ENCODE data around the gene TAF4B. TPM values are rescaled to one million over a fixed set of nuclear protein-coding genes. Genes with fewer than 3 reads are reported as not detected.

Gene TAF4B
- polyA plus RNA-seq, 1 of the 3 experiments (the other 2 are of a cell fraction), result 1.3 TPM

GRCh38 chr18:26415631-26416030 lies 189.4 kb downstream of the TAF4B start:
- Histone ChIP-seq H2AFZ (ENCODE audit: low read depth) (no peak overlapping the region), H3K36me3 (replicated peaks in 1 of 2; ENCODE audit: control insufficient read depth in 1 of 2, insufficient read depth in 2 of 2, low read length in 1 of 2) (no peaks in the 10 kb centered on the region), H3K9me3 (0 out of 2 replicates have a peak, but pooled peaks cover 6% of the 10 kb centered on the region), H3K9me2 (no peaks in the 10 kb centered on the region), H3K27ac (ENCODE audit: low read depth in 2 of 2, low read length in 1 of 2) (no peak overlapping the region), H3K27me3 (ENCODE audit: insufficient read depth) (no peaks in the 10 kb centered on the region), H3K4me1 (ENCODE audit: control insufficient read depth in 1 of 2, insufficient read depth in 2 of 2, low read depth in 1 of 2, low read length in 1 of 2) (peaks cover 0 to 6% of the 10 kb centered on the region in 2 experiments; a peak in 2 of 4 replicates), H3K4me2 (no peak overlapping the region), H3K9ac (no peak overlapping the region), H4K20me1 (ENCODE audit: insufficient read depth) (no peaks in the 10 kb centered on the region), H3F3A (replicated peaks; ENCODE audit: insufficient read depth) (no peaks in the 10 kb centered on the region), H3K79me2 (ENCODE audit: insufficient read depth) (no peaks in the 10 kb centered on the region), H3K4me3 (ENCODE audit: low read depth in 2 of 2, low read length in 1 of 2) (no peak overlapping the region)
- no peak for DNase-seq
- TF ChIP-seq PBX3 (IDR thresholded peaks at IDR 0.05), result no peak
- TF ChIP-seq EP300 (IDR thresholded peaks at IDR 0.05; ENCODE audit: borderline replicate concordance in 1 of 2, low read depth in 1 of 2, low read length in 1 of 2), result no peak
- no peak for TF ChIP-seq SIN3A (IDR thresholded peaks at IDR 0.05; ENCODE audit: borderline replicate concordance, low read depth, low read length)
- no peak for TF ChIP-seq GATA2 (CRISPR knock-in tag; IDR thresholded peaks at IDR 0.05)
- no peak for TF ChIP-seq FOXM1 (IDR thresholded peaks at IDR 0.05; ENCODE audit: low read depth)
- TF ChIP-seq NRF1 (IDR thresholded peaks at IDR 0.05; ENCODE audit: low read depth, low read length), result no peak
- TF ChIP-seq RXRA (IDR thresholded peaks at IDR 0.05; ENCODE audit: borderline replicate concordance, low read depth), result no peak
- WGBS (ENCODE audit: low lambda C conversion rate), result 88% methylated on average over 7 of the region's 7 CpGs
- ChIA-PET POLR2A (no interaction called here), CTCF (interaction anchor here (2.5 kb wide), 1 partner anchor 10 kb away, joined by 7 read pairs; no protein-coding TSS in a partner anchor)

GRCh38 chr18:26416652-26417150 lies 190.5 kb downstream of the TAF4B start:
- 0 out of 2 replicates have a peak, but pooled peaks cover 6% of the 10 kb centered on the region for H3K9me3 ChIP-seq
- ChIA-PET CTCF (interaction anchor here (1.5 to 2.5 kb wide), 2 partner anchors 11 to 33 kb away, joined by 7 to 8 read pairs; no protein-coding TSS in a partner anchor), POLR2A (no interaction called here)
- DNase-seq, result no peak
- H3K9me2 ChIP-seq, result no peaks in the 10 kb centered on the region
- no peak overlapping the region for H3K4me2 ChIP-seq
- H3K4me1 ChIP-seq (ENCODE audit: control insufficient read depth in 1 of 2, insufficient read depth in 2 of 2, low read depth in 1 of 2, low read length in 1 of 2), result peaks cover 0 to 6% of the 10 kb centered on the region in 2 experiments; a peak in 2 of 4 replicates
- no peak overlapping the region for H3K27ac ChIP-seq (ENCODE audit: low read depth in 2 of 2, low read length in 1 of 2)
- H3F3A ChIP-seq (replicated peaks; ENCODE audit: insufficient read depth), result no peaks in the 10 kb centered on the region
- no peaks in the 10 kb centered on the region for H4K20me1 ChIP-seq (ENCODE audit: insufficient read depth)
- H2AFZ ChIP-seq (ENCODE audit: low read depth), result no peak overlapping the region
- no peaks in the 10 kb centered on the region for H3K79me2 ChIP-seq (ENCODE audit: insufficient read depth)
- no peaks in the 10 kb centered on the region for H3K36me3 ChIP-seq (replicated peaks in 1 of 2; ENCODE audit: control insufficient read depth in 1 of 2, insufficient read depth in 2 of 2, low read length in 1 of 2)
- TF ChIP-seq SIN3A (IDR thresholded peaks at IDR 0.05; ENCODE audit: borderline replicate concordance, low read depth, low read length) (no peak), TAF1 (IDR thresholded peaks at IDR 0.05; ENCODE audit: borderline replicate concordance, low read depth, low read length) (no peak), GABPA (IDR thresholded peaks at IDR 0.05; ENCODE audit: low read depth) (no peak), FOXM1 (IDR thresholded peaks at IDR 0.05; ENCODE audit: low read depth) (no peak), EZH2phosphoT487 (IDR thresholded peaks at IDR 0.05; ENCODE audit: borderline replicate concordance, low read depth) (no peak), NFIC (IDR thresholded peaks at IDR 0.05; ENCODE audit: borderline replicate concordance) (no peak), ZBTB33 (IDR thresholded peaks at IDR 0.05; ENCODE audit: borderline replicate concordance, low read depth) (no peak), FOXJ3 (CRISPR knock-in tag; IDR thresholded peaks at IDR 0.05) (no peak), IRF3 (IDR thresholded peaks at IDR 0.05; ENCODE audit: low read depth, low read length) (no peak), JUND (IDR thresholded peaks at IDR 0.05) (no peak), MXI1 (IDR thresholded peaks at IDR 0.05; ENCODE audit: low read depth, low read length) (no peak), PBX3 (IDR thresholded peaks at IDR 0.05) (no peak), GATA2 (CRISPR knock-in tag; IDR thresholded peaks at IDR 0.05) (no peak), USF2 (IDR thresholded peaks at IDR 0.05; ENCODE audit: borderline replicate concordance, low read depth, low read length) (no peak), RCOR1 (IDR thresholded peaks at IDR 0.05; ENCODE audit: low read length) (no peak), NRF1 (IDR thresholded peaks at IDR 0.05; ENCODE audit: low read depth, low read length) (no peak), RXRA (IDR thresholded peaks at IDR 0.05; ENCODE audit: borderline replicate concordance, low read depth) (no peak), RFX5 (IDR thresholded peaks at IDR 0.05; ENCODE audit: low read length) (no peak), FOSL2 (IDR thresholded peaks at IDR 0.05; ENCODE audit: borderline replicate concordance, low read depth) (no peak)
- 95% methylated on average over 8 of the region's 8 CpGs for WGBS (ENCODE audit: low lambda C conversion rate)
- H3K9ac ChIP-seq, result no peak overlapping the region
- H3K4me3 ChIP-seq (ENCODE audit: low read depth in 2 of 2, low read length in 1 of 2), result no peak overlapping the region
- H3K27me3 ChIP-seq (ENCODE audit: insufficient read depth), result no peaks in the 10 kb centered on the region

All from SK-N-SH (cell line).